Left cardiac atrium (tissue), 4 donors: ENCODE results near the gene ZBTB46. TPM values are rescaled to one million over a fixed set of nuclear protein-coding genes. Genes with fewer than 3 reads are reported as not detected.

ENCODE experiments used
- ATAC-seq, 2 donors: fragments of 200-7000 bp; cut with Tn5 transposase; one replicate each; pipeline ENCODE4 v1.9.1; 2020; ENCODE audit warnings: mild to moderate bottlenecking in 2 of 2, moderate library complexity in 2 of 2
- DNase-seq: peaks from one replicate; pipeline ENCODE4 v3.0.0-alpha.2; 2020
- intact Hi-C, 2 donors: fragments of 100-400 bp; cut with DNase I; formaldehyde crosslinking; loops; one replicate each; pipeline versions ENCODE4 v1.14.1 to v1.15.1; 2022 to 2023
- total RNA-seq, 2 donors: library from RNA; stranded (reverse); fragmentation: NEBNext Ultra II Directional; extraction: Animal tissue kit (Norgen Biotek cat#: 25700); gene quantifications; one replicate each; pipeline ENCODE4 v1.2.1, GENCODE V29; 2021
- donor health status: DM: no; HTN: yes; CAD: no.
- donor health status: DM: no; HTN: yes; CAD: no; lungs with severe emphysema.
- donor health status: DM: yes; HTN: yes; CAD: no.
- donor health status: Dilated cardiomyopathy.

The ZBTB46 gene
- total RNA-seq, 2 donors from 2014 or later, result 12.7 to 17.0 TPM

DNA sequence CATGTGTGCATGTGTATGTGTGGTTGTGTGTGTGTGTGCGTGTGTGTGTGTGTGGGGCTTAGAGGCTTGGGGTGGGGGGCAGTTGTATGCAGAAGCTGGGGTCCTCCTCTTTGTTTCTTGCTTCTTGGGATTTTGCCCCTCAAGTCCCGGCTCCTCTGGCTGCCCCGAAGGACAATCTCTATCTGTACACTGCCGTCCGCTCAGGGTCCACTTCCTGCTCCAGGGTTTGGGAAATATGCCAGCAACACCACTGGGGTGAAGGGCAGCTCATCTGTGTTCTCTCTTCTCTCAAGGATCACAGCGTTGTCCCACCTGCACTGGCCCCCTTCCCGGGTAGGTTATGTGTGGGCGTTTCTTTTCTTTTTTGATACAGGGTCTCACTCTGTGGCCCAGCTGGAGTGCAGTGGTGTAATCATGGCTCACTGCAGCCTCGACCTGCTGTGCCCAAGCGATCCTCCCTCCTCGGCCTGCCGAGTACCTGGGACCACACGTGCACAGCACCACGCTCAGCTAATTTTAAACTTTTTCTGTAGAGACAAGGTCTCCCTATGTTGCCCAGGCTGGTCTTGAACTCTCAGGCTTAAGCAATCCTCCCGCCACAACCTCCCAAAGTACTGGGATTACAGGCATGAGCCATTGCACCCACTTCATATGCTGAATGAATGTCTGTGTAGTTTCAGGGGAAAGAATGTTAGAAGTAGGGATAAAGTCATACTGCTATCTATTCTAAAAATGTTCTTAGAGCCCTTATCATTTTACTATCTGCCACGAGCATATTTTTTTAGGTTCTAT is 65.8 kb downstream of the ZBTB46 start:
- no peak for DNase-seq
- intact Hi-C loops, result no loop called here
- peak in 1 of 2 donors; percentile 23 for ATAC-seq

DNA sequence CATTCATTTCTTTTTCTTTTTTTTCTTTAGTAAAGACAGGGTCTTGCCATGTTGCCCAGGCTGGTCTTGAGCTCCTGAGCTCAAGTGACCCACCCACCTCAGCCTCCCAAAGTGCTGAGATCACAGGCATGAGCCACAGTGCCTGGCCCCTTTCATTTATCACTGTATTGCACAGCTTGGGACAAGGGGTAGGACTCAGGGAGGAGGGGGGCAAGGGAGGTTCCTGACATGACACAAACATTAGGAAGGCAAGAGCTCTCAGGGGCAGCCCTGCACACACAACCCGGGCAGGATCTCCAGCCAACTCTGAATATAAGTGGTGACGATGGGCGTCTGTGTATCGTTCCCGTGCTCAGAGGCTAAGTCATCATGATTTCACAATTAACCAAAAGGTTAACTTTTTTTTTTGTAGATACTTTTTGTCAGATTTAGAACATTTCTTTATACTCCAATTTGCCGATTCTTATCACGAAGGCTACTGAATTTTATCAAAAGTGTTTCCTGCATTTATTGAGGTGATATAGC is 71.6 kb downstream of the ZBTB46 start:
- DNase-seq, result no peak
- ATAC-seq, result no peak
- intact Hi-C loops, result no loop called here

DNA sequence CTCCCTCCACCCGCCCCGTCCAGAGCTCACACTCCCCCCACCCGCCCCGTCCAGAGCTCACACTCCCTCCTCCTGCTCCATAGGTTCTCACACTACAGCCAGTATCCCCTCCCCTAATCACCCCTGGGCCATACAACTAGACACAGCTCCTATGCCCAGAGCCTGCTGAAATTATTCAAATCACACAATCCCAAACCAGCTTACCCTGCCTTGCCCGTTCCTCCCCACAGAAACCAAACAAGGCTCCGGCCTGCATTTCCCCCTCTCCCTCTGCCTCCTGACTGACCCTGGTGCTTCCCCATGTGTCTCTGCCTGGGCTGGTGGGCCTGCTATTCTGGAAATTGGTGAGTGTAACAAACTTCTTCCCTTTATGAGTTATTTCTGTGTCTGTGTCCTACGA is 72.9 kb downstream of the ZBTB46 start:
- ATAC-seq (no peak), DNase-seq (no peak)
- intact Hi-C loops, result no loop called here

DNA sequence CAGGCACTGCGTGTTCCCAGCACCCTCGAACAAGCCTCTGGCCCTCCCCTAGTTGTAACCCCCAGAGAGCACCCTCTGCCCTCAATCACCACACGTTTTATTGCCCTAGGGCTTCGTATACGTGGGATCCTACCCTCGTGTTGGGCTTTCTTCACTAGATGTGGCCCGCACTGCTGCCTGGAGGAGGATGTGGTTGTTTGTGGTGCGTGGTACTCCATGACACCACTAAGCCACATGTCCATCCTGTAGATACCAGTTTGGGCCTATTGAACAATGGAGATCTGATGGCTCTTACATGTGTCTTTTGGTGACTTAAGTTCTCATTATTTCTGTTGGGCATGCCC is 74.4 kb downstream of the ZBTB46 start:
- intact Hi-C loops, result no loop called here
- DNase-seq (no peak), ATAC-seq (no peak)

- DNase-seq, result no peak
- intact Hi-C loops, result no loop called here
Measured at GRCh38 chr20:63755933-63756647, 75.0 kb downstream of the ZBTB46 start.

DNA sequence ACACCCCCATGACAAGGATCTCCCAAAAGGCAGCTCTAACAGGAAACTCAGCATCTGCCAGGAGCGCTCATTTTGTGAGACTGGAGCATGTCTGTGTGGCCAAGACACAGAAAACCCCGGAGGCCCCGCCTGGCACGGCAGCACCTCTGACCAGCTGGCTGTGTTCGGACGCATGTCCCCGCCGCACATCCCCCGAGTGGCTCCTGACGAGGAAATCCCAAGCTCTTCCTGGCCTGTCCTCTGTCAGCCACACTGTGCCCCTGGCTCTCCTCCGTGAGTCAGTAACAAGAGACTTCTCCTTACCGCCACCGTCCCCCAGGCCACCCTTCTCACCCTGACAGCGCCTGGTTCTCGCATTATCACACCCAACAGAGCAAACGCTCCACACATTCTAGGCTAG is 77.1 kb downstream of the ZBTB46 start:
- ATAC-seq, result peak; percentile 73 to 80
- intact Hi-C loops, result no loop called here
- no peak for DNase-seq

More at GRCh38 chr20:63755933-63756647, 75.0 kb downstream of the ZBTB46 start:
- ATAC-seq, result no peak

- intact Hi-C loops, result no loop called here
- DNase-seq, result no peak
- ATAC-seq, result no peak
Measured at GRCh38 chr20:63753381-63753780, 77.7 kb downstream of the ZBTB46 start.

DNA sequence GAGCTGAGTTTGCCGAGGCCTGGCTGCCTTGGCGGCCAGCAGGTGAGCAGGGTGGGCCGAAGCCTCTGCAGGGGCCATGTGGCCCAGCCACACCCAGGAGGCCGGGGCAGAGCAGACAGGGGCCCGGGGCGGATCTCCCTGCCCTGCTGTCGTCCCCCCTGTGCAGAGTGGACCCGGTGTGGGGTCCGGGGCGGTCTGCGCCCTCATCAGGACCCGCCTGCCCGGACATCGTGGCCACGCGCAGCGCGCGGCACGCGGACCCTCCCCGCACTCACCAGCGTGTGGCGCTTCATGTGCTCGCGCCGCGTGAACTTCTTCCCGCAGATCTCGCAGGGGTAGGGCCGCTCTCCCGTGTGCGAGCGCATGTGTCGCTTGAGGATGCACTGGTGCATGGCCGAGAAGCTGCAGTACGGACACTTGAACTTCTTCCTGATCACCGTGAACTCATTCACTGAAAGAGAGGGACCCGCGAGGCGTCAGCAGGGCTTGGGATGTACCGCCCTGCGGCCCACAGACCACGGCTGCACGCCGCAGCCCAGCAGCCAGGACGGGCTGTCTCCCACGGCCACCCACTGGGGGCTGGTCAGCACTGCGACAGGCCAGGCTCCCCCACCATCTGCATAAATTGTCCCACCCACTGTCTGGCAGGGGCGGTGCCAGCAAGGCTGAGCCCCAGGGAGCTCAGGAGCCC is 78.5 kb downstream of the ZBTB46 start:
- ATAC-seq (no peak), DNase-seq (no peak)
- intact Hi-C loops, result no loop called here

GRCh38 chr20:63751471-63752271 is 79.4 kb downstream of the ZBTB46 start:
- DNase-seq (no peak), ATAC-seq (no peak)
- intact Hi-C loops, result no loop called here

GRCh38 chr20:63750807-63751470 is 80.1 kb downstream of the ZBTB46 start:
- intact Hi-C loops, result no loop called here
- no peak for DNase-seq
- ATAC-seq, result no peak

DNA sequence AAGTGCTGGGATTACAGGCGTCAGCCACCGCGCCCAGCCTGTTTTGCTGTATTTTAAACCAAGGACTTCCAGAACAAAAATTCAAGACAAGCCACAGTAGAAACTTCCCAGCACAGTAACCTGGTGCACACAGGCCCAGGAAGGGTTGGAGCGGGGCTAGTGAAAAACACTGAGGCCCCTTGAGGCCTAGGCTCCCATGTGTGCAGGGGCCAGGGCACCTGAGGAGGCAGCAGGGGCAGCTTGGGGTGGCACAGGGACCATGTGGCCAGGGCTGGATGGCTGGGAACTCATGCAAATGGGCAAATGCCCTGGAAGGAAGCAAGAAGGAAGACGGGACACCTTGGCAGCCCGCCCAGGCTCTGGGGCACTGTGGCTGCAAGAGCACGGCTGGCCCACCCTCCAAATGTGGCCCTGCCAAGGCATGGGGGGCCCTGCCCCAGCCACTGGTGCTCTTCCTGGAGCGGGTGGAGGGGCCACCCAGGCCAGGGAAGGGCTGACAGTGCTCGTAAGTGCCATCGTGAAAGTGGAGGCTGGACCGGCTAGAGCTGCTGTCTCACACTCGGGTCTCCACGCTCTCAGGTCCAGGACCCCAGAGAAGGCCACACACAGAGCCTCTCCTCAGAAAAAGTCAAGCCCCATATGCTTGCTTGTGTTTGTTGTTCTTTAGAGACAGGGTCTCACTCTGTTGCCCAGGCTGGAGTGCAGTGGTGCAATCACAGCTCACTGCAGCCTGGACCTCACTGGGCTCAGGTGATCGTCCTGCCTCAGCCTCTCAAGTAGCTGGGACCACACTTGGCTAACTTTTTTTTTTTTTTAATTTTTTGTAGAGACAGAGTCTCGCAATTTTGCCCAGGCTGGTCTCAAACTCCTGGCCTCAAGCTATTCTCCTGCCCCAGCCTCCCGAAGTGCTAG is 81.2 kb downstream of the ZBTB46 start:
- ATAC-seq (no peak), DNase-seq (no peak)
- intact Hi-C loops, result no loop called here

DNA sequence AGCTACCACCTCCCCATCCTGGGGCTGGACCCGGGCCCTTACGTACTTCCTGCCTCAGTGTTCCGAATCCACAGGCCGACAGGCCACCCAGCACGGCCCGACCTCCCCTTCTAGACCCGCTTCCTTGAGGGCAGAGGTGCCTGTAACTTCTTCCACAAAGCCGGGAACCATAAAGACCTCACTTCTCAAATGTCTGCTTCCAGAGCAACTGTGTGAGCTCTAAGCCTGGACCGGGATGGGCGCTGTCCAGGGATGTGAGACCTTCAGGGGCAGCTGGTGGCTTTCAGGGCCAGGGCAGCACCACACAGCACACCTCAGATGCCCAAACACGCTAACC is 82.2 kb downstream of the ZBTB46 start:
- no peak for ATAC-seq
- DNase-seq, result no peak
- intact Hi-C loops, result no loop called here

- DNase-seq (no peak), ATAC-seq (no peak)
- intact Hi-C loops, result no loop called here
Measured at GRCh38 chr20:63748070-63748933, 82.8 kb downstream of the ZBTB46 start.

DNA sequence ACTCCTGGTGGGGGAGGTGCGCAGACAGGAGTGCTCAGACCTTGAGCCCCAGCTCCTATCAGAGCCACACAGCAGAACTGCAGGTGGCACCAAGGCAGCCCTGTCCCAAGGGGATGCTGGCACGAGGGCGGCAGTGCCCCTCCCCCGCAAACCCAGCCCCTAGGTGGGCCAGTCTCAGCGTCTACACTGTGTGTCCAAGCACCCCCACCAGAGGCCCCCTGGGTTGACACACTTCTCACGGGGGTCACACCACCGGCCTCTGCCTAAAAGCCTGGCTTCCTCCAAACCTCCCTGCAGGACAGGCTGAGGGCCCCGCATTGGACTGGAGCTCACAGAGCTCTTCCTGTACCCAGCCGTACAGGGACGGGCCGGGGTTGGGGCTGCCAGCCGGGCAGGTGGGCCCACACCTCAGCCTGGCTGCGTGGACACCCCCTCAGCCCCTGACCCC is 83.4 kb downstream of the ZBTB46 start:
- DNase-seq, result no peak
- no peak for ATAC-seq
- intact Hi-C loops, result no loop called here

DNA sequence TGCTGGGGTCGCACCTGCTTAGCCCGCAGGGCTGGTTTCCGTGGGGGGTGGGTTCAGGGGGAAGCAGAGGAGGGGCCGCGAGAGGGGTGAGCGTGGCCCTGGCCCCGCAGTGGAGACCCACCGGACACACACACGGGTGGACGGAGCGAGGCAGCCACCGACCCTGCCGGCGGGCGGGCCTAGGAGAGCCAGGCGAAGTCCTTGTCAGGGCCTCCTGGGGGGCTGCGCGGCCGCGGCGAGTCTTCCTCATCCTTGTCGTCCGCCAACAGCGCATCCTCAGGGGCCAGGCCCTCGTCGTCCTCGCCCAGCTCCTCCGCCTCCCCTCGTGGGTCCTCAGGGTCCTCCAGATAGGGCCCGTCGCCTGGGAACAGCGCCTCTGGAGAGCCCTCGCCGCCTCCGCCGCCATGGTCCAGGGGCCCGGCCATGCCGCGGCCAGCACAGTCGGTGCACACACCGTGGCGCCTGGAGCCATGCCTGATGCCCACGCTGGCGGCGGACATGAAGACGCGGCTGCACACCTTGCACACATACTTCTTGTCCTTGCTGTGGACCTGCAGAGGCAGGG is 84.2 kb downstream of the ZBTB46 start:
- DNase-seq (no peak), ATAC-seq (no peak)
- intact Hi-C loops, result no loop called here

- intact Hi-C loops, result no loop called here
- no peak for ATAC-seq
- DNase-seq, result no peak
Measured at GRCh38 chr20:63745961-63746731, 84.9 kb downstream of the ZBTB46 start.
